Stimulated activated CD8-positive, alpha-beta memory T cell treated with anti-CD3 and anti-CD28 coated beads, Interleukin-12 subunit alpha, Interleukin-12 subunit beta, amount 100 ng/mL, for 1 hour (primary cell): ENCODE measurements around the gene GPR173.

ENCODE experiments used
- DNase-seq: peaks from one replicate; pipeline ENCODE4 v3.0.0-alpha.2; 2020; ENCODE audit warnings: low read depth

GPR173 gene

GRCh38 chrX:53089224-53089842 lies 40.7 kb downstream of the GPR173 start:
- DNase-seq = no peak

- DNase-seq = no peak
Measured at GRCh38 chrX:53089925-53090324, 41.3 kb downstream of the GPR173 start.

GRCh38 chrX:53091354-53091753 lies 42.8 kb downstream of the GPR173 start:
- no peak for DNase-seq

- DNase-seq = peak; percentile 57
Measured at GRCh38 chrX:53093177-53093655, 44.6 kb downstream of the GPR173 start.

- peak; percentile 62 for DNase-seq
Measured at GRCh38 chrX:53093748-53094581, 45.4 kb downstream of the GPR173 start, which contains the start of gene KANTR. Gene KANTR, plus strand, starts transcription at chrX:53094142. Its CDS starts 30,131 bp downstream, at chrX:53124273.

GRCh38 chrX:53094582-53094905 lies 46.0 kb downstream of the GPR173 start:
- no peak for DNase-seq

- no peak for DNase-seq
Measured at GRCh38 chrX:53095796-53096195, 47.2 kb downstream of the GPR173 start.

GRCh38 chrX:53114864-53115549 lies 66.4 kb downstream of the GPR173 start:
- DNase-seq = no peak

GRCh38 chrX:53115550-53115874 lies 66.9 kb downstream of the GPR173 start:
- DNase-seq = no peak

- DNase-seq = no peak
Measured at GRCh38 chrX:53116101-53116500, 67.5 kb downstream of the GPR173 start.

GRCh38 chrX:53122013-53122412 lies 73.4 kb downstream of the GPR173 start:
- DNase-seq = no peak

GRCh38 chrX:53125506-53125905 lies 76.9 kb downstream of the GPR173 start:
- no peak for DNase-seq

- DNase-seq = no peak
Measured at GRCh38 chrX:53126377-53126776, 77.8 kb downstream of the GPR173 start.

GRCh38 chrX:53128097-53128749 lies 79.6 kb downstream of the GPR173 start:
- DNase-seq = no peak
